T-helper 2 cell treated with Interferon-gamma antibody and Interleukin-4, amounts not matched to agents 5 μg/mL and 100 μg/mL, for 36 hours (primary cell): ENCODE measurements around the gene GAS6.
A peak's percentile ranks its signal among the peaks of the same experiment; 100 is the strongest.

ENCODE experiments used
- DNase-seq: peaks from one replicate; pipeline ENCODE4 v3.0.0; 2021; ENCODE audit warnings: low spot score
- H3K27ac Mint-ChIP-seq: one replicate; pipeline ENCODE4 v1.8.0; 2021; ENCODE audit warnings: mild to moderate bottlenecking, mixed read lengths
- H3K27me3 Mint-ChIP-seq: one replicate; pipeline ENCODE4 v1.8.0; 2021; ENCODE audit warnings: low read depth, mixed read lengths
- H3K36me3 Mint-ChIP-seq: one replicate; pipeline ENCODE4 v1.8.0; 2021; ENCODE audit warnings: low read depth, mixed read lengths
- H3K4me1 Mint-ChIP-seq: one replicate; pipeline ENCODE4 v1.8.0; 2021; ENCODE audit warnings: low read depth, mixed read lengths
- H3K4me3 Mint-ChIP-seq: one replicate; pipeline ENCODE4 v1.8.0; 2022; ENCODE audit warnings: mild to moderate bottlenecking, moderate library complexity, mixed read lengths
- H3K9me3 Mint-ChIP-seq: one replicate; pipeline ENCODE4 v1.8.0; 2021; ENCODE audit warnings: mixed read lengths

The GAS6 gene

GRCh38 chr13:113823771-113824170 lies 40.1 kb downstream of the GAS6 start:
- Mint-ChIP-seq H3K27me3 (no peaks in the 10 kb centered on the region), H3K27ac (no peak overlapping the region), H3K4me1 (no peaks in the 10 kb centered on the region), H3K36me3 (peaks cover 5% of the 10 kb centered on the region), H3K9me3 (no peaks in the 10 kb centered on the region), H3K4me3 (no peak overlapping the region)
- no peak for DNase-seq

- Mint-ChIP-seq H3K27ac (no peak overlapping the region), H3K9me3 (no peaks in the 10 kb centered on the region), H3K36me3 (peaks cover 5% of the 10 kb centered on the region), H3K4me3 (no peak overlapping the region), H3K27me3 (no peaks in the 10 kb centered on the region), H3K4me1 (no peaks in the 10 kb centered on the region)
- no peak for DNase-seq
These were observed 40.7 kb downstream of the GAS6 start for GRCh38 chr13:113822956-113823744.

- DNase-seq, result no peak
- Mint-ChIP-seq H3K9me3 (no peaks in the 10 kb centered on the region), H3K27ac (no peak overlapping the region), H3K36me3 (peaks cover 5% of the 10 kb centered on the region), H3K4me1 (peaks cover 4% of the 10 kb centered on the region), H3K4me3 (no peak overlapping the region), H3K27me3 (no peaks in the 10 kb centered on the region)
These were observed 41.6 kb downstream of the GAS6 start for GRCh38 chr13:113822266-113822665.

GRCh38 chr13:113821847-113822246 lies 42.0 kb downstream of the GAS6 start:
- H3K4me1 Mint-ChIP-seq, result peaks cover 5% of the 10 kb centered on the region
- no peaks in the 10 kb centered on the region for H3K9me3 Mint-ChIP-seq
- H3K4me3 Mint-ChIP-seq, result no peak overlapping the region
- H3K36me3 Mint-ChIP-seq, result peaks cover 7% of the 10 kb centered on the region
- DNase-seq, result no peak
- H3K27me3 Mint-ChIP-seq, result no peaks in the 10 kb centered on the region
- no peak overlapping the region for H3K27ac Mint-ChIP-seq

GRCh38 chr13:113820813-113821651 lies 42.8 kb downstream of the GAS6 start:
- no peak overlapping the region for H3K27ac Mint-ChIP-seq
- no peak overlapping the region for H3K4me3 Mint-ChIP-seq

GRCh38 chr13:113819731-113820715 lies 43.9 kb downstream of the GAS6 start:
- no peak overlapping the region for H3K4me3 Mint-ChIP-seq
- H3K27ac Mint-ChIP-seq, result no peak overlapping the region
- DNase-seq, result no peak
- H3K9me3 Mint-ChIP-seq, result no peaks in the 10 kb centered on the region
- H3K4me1 Mint-ChIP-seq, result peaks cover 15% of the 10 kb centered on the region
- H3K27me3 Mint-ChIP-seq, result no peaks in the 10 kb centered on the region
- peaks cover 14% of the 10 kb centered on the region for H3K36me3 Mint-ChIP-seq

More at GRCh38 chr13:113820813-113821651, 42.8 kb downstream of the GAS6 start:
- Mint-ChIP-seq H3K27me3 (no peaks in the 10 kb centered on the region), H3K9me3 (no peaks in the 10 kb centered on the region), H3K4me1 (peaks cover 10% of the 10 kb centered on the region), H3K36me3 (peaks cover 9% of the 10 kb centered on the region)
- DNase-seq, result no peak

GRCh38 chr13:113819341-113819730 lies 44.5 kb downstream of the GAS6 start:
- no peak for DNase-seq
- H3K4me1 Mint-ChIP-seq, result peaks cover 15% of the 10 kb centered on the region
- H3K27me3 Mint-ChIP-seq, result no peaks in the 10 kb centered on the region
- peaks cover 14% of the 10 kb centered on the region for H3K36me3 Mint-ChIP-seq
- H3K4me3 Mint-ChIP-seq, result no peak overlapping the region
- no peaks in the 10 kb centered on the region for H3K9me3 Mint-ChIP-seq
- no peak overlapping the region for H3K27ac Mint-ChIP-seq

- no peak overlapping the region for H3K4me3 Mint-ChIP-seq
- no peaks in the 10 kb centered on the region for H3K9me3 Mint-ChIP-seq
- H3K27ac Mint-ChIP-seq, result no peak overlapping the region
- peaks cover 15% of the 10 kb centered on the region for H3K4me1 Mint-ChIP-seq
- DNase-seq, result no peak
- H3K36me3 Mint-ChIP-seq, result peaks cover 14% of the 10 kb centered on the region
- H3K27me3 Mint-ChIP-seq, result no peaks in the 10 kb centered on the region
These were observed 45.1 kb downstream of the GAS6 start for GRCh38 chr13:113818700-113819295.

GRCh38 chr13:113817860-113818691 lies 45.8 kb downstream of the GAS6 start:
- Mint-ChIP-seq H3K9me3 (no peaks in the 10 kb centered on the region), H3K27me3 (no peaks in the 10 kb centered on the region), H3K4me3 (no peak overlapping the region), H3K4me1 (peaks cover 15% of the 10 kb centered on the region), H3K36me3 (peaks cover 14% of the 10 kb centered on the region), H3K27ac (no peak overlapping the region)
- no peak for DNase-seq

GRCh38 chr13:113816946-113817859 lies 46.7 kb downstream of the GAS6 start:
- Mint-ChIP-seq H3K36me3 (peaks cover 14% of the 10 kb centered on the region), H3K27ac (peak overlapping the region; percentile 81), H3K9me3 (no peaks in the 10 kb centered on the region), H3K27me3 (no peaks in the 10 kb centered on the region), H3K4me1 (peaks cover 15% of the 10 kb centered on the region), H3K4me3 (peak overlapping the region; percentile 96)
- peak; percentile 69 for DNase-seq

GRCh38 chr13:113816254-113816929 lies 47.5 kb downstream of the GAS6 start:
- no peaks in the 10 kb centered on the region for H3K27me3 Mint-ChIP-seq
- no peak for DNase-seq
- peaks cover 15% of the 10 kb centered on the region for H3K4me1 Mint-ChIP-seq
- H3K36me3 Mint-ChIP-seq, result peaks cover 14% of the 10 kb centered on the region
- no peaks in the 10 kb centered on the region for H3K9me3 Mint-ChIP-seq
- H3K4me3 Mint-ChIP-seq, result peak overlapping the region; percentile 96
- peak overlapping the region; percentile 85 for H3K27ac Mint-ChIP-seq
